NCI-H2196 (cell line): ENCODE results near the gene TNNT3.
"Not testable (repeated sequence)": the region's sequence is repeated elsewhere in the genome, so short reads cannot be mapped to it uniquely, and the experiment has no call there.

Experiments
- DNase-seq: peaks from one replicate; lab custom pipeline; 2025; ENCODE audit not compliant: unreplicated experiment; lab: John Stamatoyannopoulos, UW

The TNNT3 gene

GRCh38 chr11:1933416-1934334 lies 14.2 kb downstream of the TNNT3 start:
- DNase-seq = no peak

- no peak for DNase-seq
Observed at GRCh38 chr11:1934335-1935155, 15.0 kb downstream of the TNNT3 start.

- DNase-seq = no peak
Observed at GRCh38 chr11:1935156-1936071, 15.9 kb downstream of the TNNT3 start.

GRCh38 chr11:1936072-1936780 lies 16.7 kb downstream of the TNNT3 start:
- DNase-seq = no peak

- no peak for DNase-seq
Observed at GRCh38 chr11:1936781-1937615, 17.5 kb downstream of the TNNT3 start.

- DNase-seq = no peak
Observed at GRCh38 chr11:1937616-1938342, 18.3 kb downstream of the TNNT3 start.

- DNase-seq = no peak
Observed at GRCh38 chr11:1938343-1939005, 19.0 kb downstream of the TNNT3 start.

- no peak for DNase-seq
Observed at GRCh38 chr11:1939006-1939625, 19.6 kb downstream of the TNNT3 start.

- not testable (repeated sequence) for DNase-seq
Observed at GRCh38 chr11:1939788-1940187, 20.3 kb downstream of the TNNT3 start.

- no peak for DNase-seq
Observed at GRCh38 chr11:1942558-1943260, 23.2 kb downstream of the TNNT3 start.

GRCh38 chr11:1943576-1943975 lies 24.1 kb downstream of the TNNT3 start:
- no peak for DNase-seq

GRCh38 chr11:1943977-1944376 lies 24.5 kb downstream of the TNNT3 start:
- no peak for DNase-seq

GRCh38 chr11:1946812-1947484 lies 27.4 kb downstream of the TNNT3 start, which contains the start of gene MRPL23:
TSS of gene MRPL23 (plus strand) at chr11:1947332. CDS start at chr11:1947363, 31 bp downstream.
- DNase-seq = no peak

GRCh38 chr11:1947592-1948237 lies 28.2 kb downstream of the TNNT3 start:
- DNase-seq = no peak

- no peak for DNase-seq
Observed at GRCh38 chr11:1948389-1948788, 28.9 kb downstream of the TNNT3 start.

GRCh38 chr11:1949302-1949701 lies 29.8 kb downstream of the TNNT3 start:
- no peak for DNase-seq
